MM.1S (cell line): ENCODE measurements around the gene MAG.

Experiments
- CTCF ChIP-seq: fragments of 300-600 bp; sonication (generic); IDR thresholded peaks from 2 replicates; pipeline ENCODE4 v1.5.1; 2016; ENCODE audit warnings: antibody characterized with exemption, low read length, mixed read lengths
- EZH2 ChIP-seq: fragments of 300-600 bp; sonication (generic); optimal IDR thresholded peaks from 2 replicates; pipeline ENCODE3; 2017; ENCODE audit warnings: low read depth, mild to moderate bottlenecking, antibody characterized with exemption, low read length, mixed read lengths
- EZH2phosphoT487 ChIP-seq: fragments of 300-600 bp; sonication (generic); IDR thresholded peaks from 2 replicates; pipeline ENCODE4 v1.6.1; 2018; ENCODE audit warnings: antibody characterized with exemption, low read length

GRCh38 chr19:35329323-35329722 is 37.4 kb downstream of the MAG start:
- TF ChIP-seq CTCF (no peak), EZH2phosphoT487 (no peak), EZH2 (no peak)
